ENCODE measurements around the gene SUN1.
"Not testable (repeated sequence)": the region's sequence is repeated elsewhere in the genome, so short reads cannot be mapped to it uniquely, and the experiment has no call there.

Gene SUN1

GRCh38 chr7:918441-919113, 86.3 kb downstream of the SUN1 start:
- no peak overlapping the region for H3K27ac ChIP-seq (ENCODE audit: low read depth, low read length)
- H3K4me3 ChIP-seq (ENCODE audit: low read depth in 1 of 2, low read length in 2 of 2) = no peak overlapping the region
- H3K36me3 ChIP-seq (ENCODE audit: control insufficient read depth in 1 of 2, insufficient read depth in 2 of 2, low read length in 2 of 2) = peaks cover 0 to 4% of the 10 kb centered on the region in 2 donors
- peaks cover 52 to 54% of the 10 kb centered on the region in 2 donors for H3K4me1 ChIP-seq (ENCODE audit: control insufficient read depth in 1 of 2, insufficient read depth in 2 of 2, low read length in 2 of 2)
- no peaks in the 10 kb centered on the region for H3K9me3 ChIP-seq (ENCODE audit: control insufficient read depth in 1 of 2, low read length in 2 of 2)
- H3K27me3 ChIP-seq (ENCODE audit: control insufficient read depth in 1 of 2, insufficient read depth in 2 of 2, low read length in 2 of 2) = no peaks in the 10 kb centered on the region
- H3K9ac ChIP-seq (ENCODE audit: low read depth in 1 of 2, low read length in 2 of 2) = no peak overlapping the region

- Histone ChIP-seq H3K27me3 (ENCODE audit: control insufficient read depth in 1 of 2, insufficient read depth in 2 of 2, low read length in 2 of 2) (no peaks in the 10 kb centered on the region), H3K27ac (ENCODE audit: low read depth, low read length) (no peak overlapping the region), H3K9me3 (ENCODE audit: control insufficient read depth in 1 of 2, low read length in 2 of 2) (no peaks in the 10 kb centered on the region), H3K36me3 (ENCODE audit: control insufficient read depth in 1 of 2, insufficient read depth in 2 of 2, low read length in 2 of 2) (peaks cover 0 to 4% of the 10 kb centered on the region in 2 donors), H3K4me1 (ENCODE audit: control insufficient read depth in 1 of 2, insufficient read depth in 2 of 2, low read length in 2 of 2) (peaks cover 53 to 57% of the 10 kb centered on the region in 2 donors), H3K4me3 (ENCODE audit: low read depth in 1 of 2, low read length in 2 of 2) (no peak overlapping the region), H3K9ac (ENCODE audit: low read depth in 1 of 2, low read length in 2 of 2) (no peak overlapping the region)
Observed at GRCh38 chr7:919114-919442, 86.8 kb downstream of the SUN1 start.

- no peaks in the 10 kb centered on the region for H3K27me3 ChIP-seq (ENCODE audit: control insufficient read depth in 1 of 2, insufficient read depth in 2 of 2, low read length in 2 of 2)
- H3K4me1 ChIP-seq (ENCODE audit: control insufficient read depth in 1 of 2, insufficient read depth in 2 of 2, low read length in 2 of 2) = peaks cover 53 to 55% of the 10 kb centered on the region in 2 donors
- no peak overlapping the region for H3K27ac ChIP-seq (ENCODE audit: low read depth, low read length)
- no peak overlapping the region for H3K4me3 ChIP-seq (ENCODE audit: low read depth in 1 of 2, low read length in 2 of 2)
- peaks cover 0 to 4% of the 10 kb centered on the region in 2 donors for H3K36me3 ChIP-seq (ENCODE audit: control insufficient read depth in 1 of 2, insufficient read depth in 2 of 2, low read length in 2 of 2)
- no peaks in the 10 kb centered on the region for H3K9me3 ChIP-seq (ENCODE audit: control insufficient read depth in 1 of 2, low read length in 2 of 2)
- no peak overlapping the region for H3K9ac ChIP-seq (ENCODE audit: low read depth in 1 of 2, low read length in 2 of 2)
Observed at GRCh38 chr7:919924-920341, 87.7 kb downstream of the SUN1 start.

GRCh38 chr7:920351-921070, 88.2 kb downstream of the SUN1 start:
- Histone ChIP-seq H3K36me3 (ENCODE audit: control insufficient read depth in 1 of 2, insufficient read depth in 2 of 2, low read length in 2 of 2) (peaks cover 0 to 4% of the 10 kb centered on the region in 2 donors), H3K4me1 (ENCODE audit: control insufficient read depth in 1 of 2, insufficient read depth in 2 of 2, low read length in 2 of 2) (peaks cover 52 to 57% of the 10 kb centered on the region in 2 donors), H3K4me3 (ENCODE audit: low read depth in 1 of 2, low read length in 2 of 2) (no peak overlapping the region), H3K9ac (ENCODE audit: low read depth in 1 of 2, low read length in 2 of 2) (peak overlapping the region; percentile 4 to 13), H3K27ac (ENCODE audit: low read depth, low read length) (peak overlapping the region; percentile 14), H3K9me3 (ENCODE audit: control insufficient read depth in 1 of 2, low read length in 2 of 2) (no peaks in the 10 kb centered on the region), H3K27me3 (ENCODE audit: control insufficient read depth in 1 of 2, insufficient read depth in 2 of 2, low read length in 2 of 2) (no peaks in the 10 kb centered on the region)

- Histone ChIP-seq H3K4me1 (ENCODE audit: control insufficient read depth in 1 of 2, insufficient read depth in 2 of 2, low read length in 2 of 2) (peaks cover 58 to 59% of the 10 kb centered on the region in 2 donors), H3K4me3 (ENCODE audit: low read depth in 1 of 2, low read length in 2 of 2) (no peak overlapping the region), H3K9me3 (ENCODE audit: control insufficient read depth in 1 of 2, low read length in 2 of 2) (no peaks in the 10 kb centered on the region), H3K9ac (ENCODE audit: low read depth in 1 of 2, low read length in 2 of 2) (peak overlapping the region in 1 of 2 donors; percentile 4), H3K27me3 (ENCODE audit: control insufficient read depth in 1 of 2, insufficient read depth in 2 of 2, low read length in 2 of 2) (no peaks in the 10 kb centered on the region), H3K27ac (ENCODE audit: low read depth, low read length) (no peak overlapping the region), H3K36me3 (ENCODE audit: control insufficient read depth in 1 of 2, insufficient read depth in 2 of 2, low read length in 2 of 2) (peaks cover 0 to 4% of the 10 kb centered on the region in 2 donors)
Observed at GRCh38 chr7:921071-921461, 88.8 kb downstream of the SUN1 start.

- Histone ChIP-seq H3K4me1 (ENCODE audit: control insufficient read depth in 1 of 2, insufficient read depth in 2 of 2, low read length in 2 of 2) (peaks cover 56 to 61% of the 10 kb centered on the region in 2 donors), H3K36me3 (ENCODE audit: control insufficient read depth in 1 of 2, insufficient read depth in 2 of 2, low read length in 2 of 2) (peaks cover 0 to 4% of the 10 kb centered on the region in 2 donors), H3K9me3 (ENCODE audit: control insufficient read depth in 1 of 2, low read length in 2 of 2) (no peaks in the 10 kb centered on the region), H3K4me3 (ENCODE audit: low read depth in 1 of 2, low read length in 2 of 2) (peak overlapping the region in 1 of 2 donors; percentile 2), H3K27ac (ENCODE audit: low read depth, low read length) (peak overlapping the region; percentile 20), H3K27me3 (ENCODE audit: control insufficient read depth in 1 of 2, insufficient read depth in 2 of 2, low read length in 2 of 2) (no peaks in the 10 kb centered on the region), H3K9ac (ENCODE audit: low read depth in 1 of 2, low read length in 2 of 2) (peak overlapping the region in 1 of 2 donors; percentile 26)
Observed at GRCh38 chr7:921581-922333, 89.5 kb downstream of the SUN1 start.

- peak overlapping the region; percentile 20 to 60 for H3K9ac ChIP-seq (ENCODE audit: low read depth in 1 of 2, low read length in 2 of 2)
Observed at GRCh38 chr7:922334-923107, 90.2 kb downstream of the SUN1 start.

GRCh38 chr7:923108-924041, 91.1 kb downstream of the SUN1 start:
- peaks cover 63 to 65% of the 10 kb centered on the region in 2 donors for H3K4me1 ChIP-seq (ENCODE audit: control insufficient read depth in 1 of 2, insufficient read depth in 2 of 2, low read length in 2 of 2)
- no peaks in the 10 kb centered on the region for H3K27me3 ChIP-seq (ENCODE audit: control insufficient read depth in 1 of 2, insufficient read depth in 2 of 2, low read length in 2 of 2)
- peak overlapping the region; percentile 60 to 63 for H3K9ac ChIP-seq (ENCODE audit: low read depth in 1 of 2, low read length in 2 of 2)
- peak overlapping the region; percentile 80 for H3K27ac ChIP-seq (ENCODE audit: low read depth, low read length)
- peaks cover 0 to 2% of the 10 kb centered on the region in 2 donors for H3K36me3 ChIP-seq (ENCODE audit: control insufficient read depth in 1 of 2, insufficient read depth in 2 of 2, low read length in 2 of 2)
- no peaks in the 10 kb centered on the region for H3K9me3 ChIP-seq (ENCODE audit: control insufficient read depth in 1 of 2, low read length in 2 of 2)
- peak overlapping the region; percentile 59 to 62 for H3K4me3 ChIP-seq (ENCODE audit: low read depth in 1 of 2, low read length in 2 of 2)

More at GRCh38 chr7:922334-923107, 90.2 kb downstream of the SUN1 start:
- Histone ChIP-seq H3K9me3 (ENCODE audit: control insufficient read depth in 1 of 2, low read length in 2 of 2) (no peaks in the 10 kb centered on the region), H3K36me3 (ENCODE audit: control insufficient read depth in 1 of 2, insufficient read depth in 2 of 2, low read length in 2 of 2) (peaks cover 0 to 4% of the 10 kb centered on the region in 2 donors), H3K4me3 (ENCODE audit: low read depth in 1 of 2, low read length in 2 of 2) (peak overlapping the region; percentile 59 to 62), H3K27ac (ENCODE audit: low read depth, low read length) (peak overlapping the region; percentile 67), H3K27me3 (ENCODE audit: control insufficient read depth in 1 of 2, insufficient read depth in 2 of 2, low read length in 2 of 2) (no peaks in the 10 kb centered on the region), H3K4me1 (ENCODE audit: control insufficient read depth in 1 of 2, insufficient read depth in 2 of 2, low read length in 2 of 2) (peaks cover 63% of the 10 kb centered on the region in 2 donors)

GRCh38 chr7:924042-924441, 91.8 kb downstream of the SUN1 start:
- H3K9ac ChIP-seq (ENCODE audit: low read depth in 1 of 2, low read length in 2 of 2); H3K27ac ChIP-seq (ENCODE audit: low read depth, low read length); H3K9me3 ChIP-seq (ENCODE audit: control insufficient read depth in 1 of 2, low read length in 2 of 2); H3K27me3 ChIP-seq (ENCODE audit: control insufficient read depth in 1 of 2, insufficient read depth in 2 of 2, low read length in 2 of 2); H3K4me3 ChIP-seq (ENCODE audit: low read depth in 1 of 2, low read length in 2 of 2); H3K36me3 ChIP-seq (ENCODE audit: control insufficient read depth in 1 of 2, insufficient read depth in 2 of 2, low read length in 2 of 2): not testable (repeated sequence)
- H3K4me1 ChIP-seq (ENCODE audit: control insufficient read depth in 1 of 2, insufficient read depth in 2 of 2, low read length in 2 of 2) = peaks cover 63 to 65% of the 10 kb centered on the region in 2 donors

Data from duodenal mucosa (tissue), 2 donors.